Hematopoietic multipotent progenitor cell treated with erythropoietin and hydrocortisone succinate and interleukin-3 and kit ligand, for 15 days (in vitro differentiated cells): ENCODE results near the gene ETHE1.
"Not testable (repeated sequence)": the region's sequence is repeated elsewhere in the genome, so short reads cannot be mapped to it uniquely, and the experiment has no call there.

ENCODE experiments used
- DNase-seq: peaks from one replicate; pipeline ENCODE4 v3.0.0-alpha.2; 2015; ENCODE audit warnings: low spot score

Gene ETHE1

GRCh38 chr19:43551399-43552197 lies 24.6 kb upstream of the ETHE1 start:
- no peak for DNase-seq

GRCh38 chr19:43548706-43549105 lies 21.7 kb upstream of the ETHE1 start:
- no peak for DNase-seq

- not testable (repeated sequence) for DNase-seq
Measured at GRCh38 chr19:43547926-43548325, 20.9 kb upstream of the ETHE1 start.

- no peak for DNase-seq
Measured at GRCh38 chr19:43546581-43546980, 19.6 kb upstream of the ETHE1 start.

- no peak for DNase-seq
Measured at GRCh38 chr19:43545981-43546380, 19.0 kb upstream of the ETHE1 start.

- DNase-seq: no peak
Measured at GRCh38 chr19:43545276-43545675, 18.3 kb upstream of the ETHE1 start.

- DNase-seq: no peak
Measured at GRCh38 chr19:43544077-43544476, 17.1 kb upstream of the ETHE1 start.

- DNase-seq: no peak
Measured at GRCh38 chr19:43541920-43542650, 15.1 kb upstream of the ETHE1 start.

- no peak for DNase-seq
Measured at GRCh38 chr19:43540381-43540780, 13.4 kb upstream of the ETHE1 start.

- DNase-seq: no peak
Measured at GRCh38 chr19:43538922-43539321, 11.9 kb upstream of the ETHE1 start.

GRCh38 chr19:43534816-43535761 lies 8.1 kb upstream of the ETHE1 start:
- DNase-seq: peak; percentile 30

GRCh38 chr19:43534305-43534815 lies 7.4 kb upstream of the ETHE1 start:
- DNase-seq: no peak

- peak; percentile 89 for DNase-seq
Measured at GRCh38 chr19:43533546-43534304, 6.7 kb upstream of the ETHE1 start.

GRCh38 chr19:43532962-43533545 lies 6.1 kb upstream of the ETHE1 start, which contains the start of gene ZNF575:
Gene ZNF575, plus strand, starts transcription at chr19:43533188. Its CDS starts 1,235 bp downstream, at chr19:43534423.
- DNase-seq: peak; percentile 25

- no peak for DNase-seq
Measured at GRCh38 chr19:43532571-43532961, 5.6 kb upstream of the ETHE1 start.

GRCh38 chr19:43527860-43528622 lies 1.0 kb upstream of the ETHE1 start:
- no peak for DNase-seq

GRCh38 chr19:43525836-43526771 lies 897 bp downstream of the ETHE1 start:
- DNase-seq: no peak

GRCh38 chr19:43524922-43525835 lies 1.8 kb downstream of the ETHE1 start:
- no peak for DNase-seq
